Kidney (tissue), 14 donors: ENCODE measurements around the gene BMP7. TPM values are rescaled to one million over a fixed set of nuclear protein-coding genes. Genes with fewer than 3 reads are reported as not detected.

ENCODE experiments used
- DNase-seq, 5 donors: peaks; one replicate each; pipeline ENCODE4 v3.0.0-alpha.2; 2013 to 2020
- FAIRE-seq: peaks from 2 replicates; lab custom pipeline; 2012; peaks lifted over from hg19 to GRCh38; lab: Jason Lieb, UNC
- H3K27ac ChIP-seq, 2 donors: one replicate each; pipeline ENCODE4 v1.7.0; 2013; ENCODE audit warnings: low read depth in 2 of 2, low read length in 2 of 2, inconsistent platforms in 1 of 2
- H3K27me3 ChIP-seq: one replicate; pipeline ENCODE4 v1.7.1; 2013; ENCODE audit warnings: low read length, inconsistent platforms; ENCODE audit not compliant: control insufficient read depth, insufficient read depth
- H3K36me3 ChIP-seq, 3 donors: one replicate each; pipeline versions ENCODE4 v1.7.0 to v1.7.1; 2013; ENCODE audit warnings: low read length in 3 of 3, control low read depth in 1 of 3, inconsistent platforms in 1 of 3; ENCODE audit not compliant: insufficient read depth in 3 of 3, control insufficient read depth in 2 of 3
- H3K4me1 ChIP-seq, 3 donors: one replicate each; pipeline versions ENCODE4 v1.7.0 to v1.7.1; 2013; ENCODE audit warnings: low read length in 3 of 3, inconsistent platforms in 1 of 3, low read depth in 1 of 3; ENCODE audit not compliant: control insufficient read depth in 2 of 3, insufficient read depth in 2 of 3
- H3K4me3 ChIP-seq, 3 donors: one replicate each; pipeline versions ENCODE4 v1.7.0 to v1.8.1; 2013; ENCODE audit warnings: low read length in 3 of 3, control low read depth in 1 of 3, inconsistent platforms in 1 of 3
- H3K9ac ChIP-seq, 3 donors: one replicate each; pipeline versions ENCODE4 v1.7.0 to v1.7.1; 2013; ENCODE audit warnings: low read length in 3 of 3, control low read depth in 1 of 3, inconsistent platforms in 1 of 3
- H3K9me3 ChIP-seq, 3 donors: one replicate each; pipeline versions ENCODE4 v1.7.0 to v1.7.1; 2013; ENCODE audit warnings: low read length in 3 of 3, control low read depth in 1 of 3, inconsistent platforms in 1 of 3; ENCODE audit not compliant: control insufficient read depth in 2 of 3, insufficient read depth in 1 of 3
- intact Hi-C: fragments of 100-400 bp; cut with DNase I; formaldehyde crosslinking; loops from one replicate; pipeline ENCODE4 v1.11.1; 2022
- polyA plus RNA-seq: library from polyadenylated mRNA; stranded (reverse); fragments of 350-450 nt; fragmentation: Illumina TruSeq; extraction: RNeasy Lipid Tissue Mini Kit (QIAGEN cat#74804); gene quantifications from one replicate; pipeline ENCODE4 v1.2.3, GENCODE V29; 2014; ENCODE audit warnings: low read depth, low replicate concordance; ENCODE audit not compliant: insufficient read depth
- total RNA-seq: library from RNA; stranded (reverse); fragmentation: NEBNext Ultra II Directional; extraction: Animal tissue kit (Norgen Biotek cat#: 25700); gene quantifications from one replicate; pipeline ENCODE4 v1.2.1, GENCODE V29; 2021
- TF ChIP-seq, protein P1 (sequence below): IDR thresholded peaks from 3 replicates; pipeline ENCODE4 v1.5.1; 2012; ENCODE audit warnings: mild to moderate bottlenecking, moderate library complexity, borderline replicate concordance; ENCODE audit not compliant: insufficient read depth; ENCODE audit errors: extremely low read depth
- donor health status: control.
- donor health status: control.
- donor health status: control.
- donor health status: control.
- donor health status: control.
- donor health status: DM: yes; HTN: yes; CAD: no.
- donor health status: Normal renal cell carcinoma (clear cell type).

The BMP7 gene
- total and polyA plus RNA-seq, 2 donors from 2014 or later, result 1.6 to 11.3 TPM

GRCh38 chr20:57256205-57256604, 10.2 kb downstream of the BMP7 start:
- Histone ChIP-seq H3K36me3 (no peaks in the 10 kb centered on the region), H3K9ac (no peak overlapping the region), H3K4me1 (peaks cover 0 to 3% (median 0%) of the 10 kb centered on the region in 3 donors), H3K9me3 (no peaks in the 10 kb centered on the region), H3K4me3 (no peak overlapping the region), H3K27me3 (no peaks in the 10 kb centered on the region), H3K27ac (no peak overlapping the region)
- DNase-seq (no peak), FAIRE-seq (no peak)
- TF ChIP-seq, protein P1, sequence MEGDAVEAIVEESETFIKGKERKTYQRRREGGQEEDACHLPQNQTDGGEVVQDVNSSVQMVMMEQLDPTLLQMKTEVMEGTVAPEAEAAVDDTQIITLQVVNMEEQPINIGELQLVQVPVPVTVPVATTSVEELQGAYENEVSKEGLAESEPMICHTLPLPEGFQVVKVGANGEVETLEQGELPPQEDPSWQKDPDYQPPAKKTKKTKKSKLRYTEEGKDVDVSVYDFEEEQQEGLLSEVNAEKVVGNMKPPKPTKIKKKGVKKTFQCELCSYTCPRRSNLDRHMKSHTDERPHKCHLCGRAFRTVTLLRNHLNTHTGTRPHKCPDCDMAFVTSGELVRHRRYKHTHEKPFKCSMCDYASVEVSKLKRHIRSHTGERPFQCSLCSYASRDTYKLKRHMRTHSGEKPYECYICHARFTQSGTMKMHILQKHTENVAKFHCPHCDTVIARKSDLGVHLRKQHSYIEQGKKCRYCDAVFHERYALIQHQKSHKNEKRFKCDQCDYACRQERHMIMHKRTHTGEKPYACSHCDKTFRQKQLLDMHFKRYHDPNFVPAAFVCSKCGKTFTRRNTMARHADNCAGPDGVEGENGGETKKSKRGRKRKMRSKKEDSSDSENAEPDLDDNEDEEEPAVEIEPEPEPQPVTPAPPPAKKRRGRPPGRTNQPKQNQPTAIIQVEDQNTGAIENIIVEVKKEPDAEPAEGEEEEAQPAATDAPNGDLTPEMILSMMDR, result no peak
- intact Hi-C loops, result no loop called here

- DNase-seq (no peak), FAIRE-seq (no peak)
- no peak overlapping the region for H3K4me3 ChIP-seq
- H3K27ac ChIP-seq, result no peak overlapping the region
- TF ChIP-seq, protein P1, result no peak
- no peaks in the 10 kb centered on the region for H3K9me3 ChIP-seq
- intact Hi-C loops, result no loop called here
- no peaks in the 10 kb centered on the region for H3K36me3 ChIP-seq
- H3K9ac ChIP-seq, result no peak overlapping the region
- H3K27me3 ChIP-seq, result no peaks in the 10 kb centered on the region
- peaks cover 0 to 3% (median 2%) of the 10 kb centered on the region in 3 donors for H3K4me1 ChIP-seq
Observed at GRCh38 chr20:57255183-57255582, 11.3 kb downstream of the BMP7 start.

DNA sequence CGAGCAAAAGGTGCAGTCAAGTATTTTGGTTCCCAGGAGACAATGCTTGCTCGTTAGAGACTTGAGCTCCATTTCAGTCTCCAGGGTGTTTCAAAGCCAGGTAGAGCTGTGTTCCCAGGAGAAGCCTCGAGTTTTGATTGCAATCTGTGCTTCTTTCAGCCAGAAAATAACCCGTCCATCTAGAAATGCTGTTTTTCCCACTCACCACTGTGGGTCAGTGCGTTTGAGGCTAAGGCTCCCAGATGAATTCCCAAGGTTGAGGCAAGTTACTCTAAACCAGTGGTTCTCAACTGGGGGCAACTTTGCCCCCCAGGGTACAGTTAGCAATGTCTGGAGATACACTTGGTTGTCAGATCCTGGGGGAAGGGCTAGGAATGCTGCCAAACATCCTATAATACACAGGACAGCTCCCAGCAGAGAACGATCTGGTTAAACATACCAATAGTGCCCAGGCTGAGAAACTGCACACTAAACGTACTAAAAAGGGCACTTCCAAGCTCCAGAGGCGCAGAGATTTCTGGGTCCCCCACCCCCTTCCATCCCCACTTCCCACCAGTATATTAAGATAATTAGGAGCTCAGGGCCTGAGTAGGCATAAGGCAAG, 13.8 kb downstream of the BMP7 start:
- peak in 1 of 5 donors; percentile 44 for DNase-seq
- intact Hi-C loops, result no loop called here
- TF ChIP-seq, protein P1, result no peak
- peaks cover 0 to 2% (median under 1%) of the 10 kb centered on the region in 3 donors for H3K4me1 ChIP-seq
- H3K27ac ChIP-seq, result no peak overlapping the region
- no peak for FAIRE-seq
- H3K9me3 ChIP-seq, result no peaks in the 10 kb centered on the region
- H3K27me3 ChIP-seq, result no peaks in the 10 kb centered on the region
- H3K4me3 ChIP-seq, result no peak overlapping the region
- H3K36me3 ChIP-seq, result no peaks in the 10 kb centered on the region
- no peak overlapping the region for H3K9ac ChIP-seq
